Neural progenitor cell (in vitro differentiated cells): Measurements from ENCODE around the gene SLC47A1.

Experiments
- EZH2 ChIP-seq: fragments of 200-600 bp; sonication (generic); IDR thresholded peaks from 2 replicates; pipeline ENCODE4 v1.6.1; 2017; ENCODE audit warnings: antibody characterized with exemption, mild to moderate bottlenecking, moderate library complexity
- EZH2phosphoT487 ChIP-seq: fragments of 200-600 bp; sonication (generic); IDR thresholded peaks from 2 replicates; pipeline ENCODE4 v1.6.1; 2017; ENCODE audit warnings: antibody characterized with exemption
- TF ChIP-seq, protein P1 (sequence below): fragments of 200-600 bp; sonication (generic); IDR thresholded peaks from 2 replicates; pipeline ENCODE4 v1.5.1; 2017; ENCODE audit warnings: antibody characterized with exemption, mild to moderate bottlenecking

DNA sequence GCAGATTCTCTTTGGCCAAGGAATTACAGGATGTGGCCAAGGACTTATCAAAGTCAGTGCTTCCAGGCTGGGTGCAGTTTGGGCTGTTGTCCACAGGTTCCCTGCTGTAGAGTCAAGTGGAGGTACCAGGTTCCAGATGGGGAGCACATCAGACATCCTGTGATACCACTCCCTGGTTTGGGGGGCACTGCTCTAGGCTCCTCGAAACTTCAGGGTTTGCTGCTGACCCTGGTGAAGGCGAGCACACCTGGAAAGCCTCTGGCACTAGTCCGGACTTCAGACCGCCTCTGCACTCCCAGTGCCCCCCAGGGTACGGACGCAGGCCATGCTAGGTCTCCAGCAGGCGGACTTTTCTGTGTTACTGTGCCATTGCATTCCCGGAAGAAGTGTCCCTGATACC, 10.7 kb downstream of the SLC47A1 start:
- TF ChIP-seq, protein P1, sequence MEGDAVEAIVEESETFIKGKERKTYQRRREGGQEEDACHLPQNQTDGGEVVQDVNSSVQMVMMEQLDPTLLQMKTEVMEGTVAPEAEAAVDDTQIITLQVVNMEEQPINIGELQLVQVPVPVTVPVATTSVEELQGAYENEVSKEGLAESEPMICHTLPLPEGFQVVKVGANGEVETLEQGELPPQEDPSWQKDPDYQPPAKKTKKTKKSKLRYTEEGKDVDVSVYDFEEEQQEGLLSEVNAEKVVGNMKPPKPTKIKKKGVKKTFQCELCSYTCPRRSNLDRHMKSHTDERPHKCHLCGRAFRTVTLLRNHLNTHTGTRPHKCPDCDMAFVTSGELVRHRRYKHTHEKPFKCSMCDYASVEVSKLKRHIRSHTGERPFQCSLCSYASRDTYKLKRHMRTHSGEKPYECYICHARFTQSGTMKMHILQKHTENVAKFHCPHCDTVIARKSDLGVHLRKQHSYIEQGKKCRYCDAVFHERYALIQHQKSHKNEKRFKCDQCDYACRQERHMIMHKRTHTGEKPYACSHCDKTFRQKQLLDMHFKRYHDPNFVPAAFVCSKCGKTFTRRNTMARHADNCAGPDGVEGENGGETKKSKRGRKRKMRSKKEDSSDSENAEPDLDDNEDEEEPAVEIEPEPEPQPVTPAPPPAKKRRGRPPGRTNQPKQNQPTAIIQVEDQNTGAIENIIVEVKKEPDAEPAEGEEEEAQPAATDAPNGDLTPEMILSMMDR, result no peak
- TF ChIP-seq EZH2 (no peak), EZH2phosphoT487 (no peak)
